ENCODE measurements around the gene RPH3AL. TPM values are rescaled to one million over a fixed set of nuclear protein-coding genes. Genes with fewer than 3 reads are reported as not detected.
"Not testable (repeated sequence)": the region's sequence is repeated elsewhere in the genome, so short reads cannot be mapped to it uniquely, and the experiment has no call there.

The RPH3AL gene
- total RNA-seq, 3 donors from 2014 or later (not counting 1 experiment from before 2014, with no cell fraction given): 7.2 to 9.9 (median 7.9) TPM

DNA sequence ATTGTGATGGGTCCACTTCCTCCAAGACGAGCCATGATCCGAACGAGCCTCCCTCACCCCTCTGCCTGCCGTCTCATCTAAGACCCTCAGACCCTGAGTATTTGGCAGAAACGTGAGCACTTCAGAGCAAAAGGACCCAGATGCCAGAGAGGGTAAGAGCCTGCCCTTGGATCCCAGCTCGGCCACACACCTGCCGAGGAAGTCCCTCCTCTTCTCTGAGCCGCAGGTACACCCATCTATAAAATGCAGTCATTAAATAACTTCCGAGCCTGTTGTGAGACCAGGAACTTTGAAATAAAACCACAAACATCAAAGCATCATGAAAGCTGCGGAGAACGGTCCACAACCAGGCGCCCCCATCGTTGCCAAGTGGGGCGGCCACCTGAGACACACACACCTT lies 106.4 kb downstream of the RPH3AL start:
- H3K4me3 ChIP-seq (ENCODE audit: low read length): no peak overlapping the region
- Mint-ChIP-seq H3K27ac (no peak overlapping the region), H3K9me3 (no peaks in the 10 kb centered on the region), H3K4me1 (peaks cover 0 to 10% of the 10 kb centered on the region in 2 donors), H3K36me3 (no peaks in the 10 kb centered on the region), H3K27me3 (ENCODE audit: low read depth in 2 of 2) (no peaks in the 10 kb centered on the region), H3K4me3 (no peak overlapping the region)
- 90% methylated on average over 14 of the region's 14 CpGs for WGBS (ENCODE audit: insufficient coverage)
- TF ChIP-seq, protein P1, sequence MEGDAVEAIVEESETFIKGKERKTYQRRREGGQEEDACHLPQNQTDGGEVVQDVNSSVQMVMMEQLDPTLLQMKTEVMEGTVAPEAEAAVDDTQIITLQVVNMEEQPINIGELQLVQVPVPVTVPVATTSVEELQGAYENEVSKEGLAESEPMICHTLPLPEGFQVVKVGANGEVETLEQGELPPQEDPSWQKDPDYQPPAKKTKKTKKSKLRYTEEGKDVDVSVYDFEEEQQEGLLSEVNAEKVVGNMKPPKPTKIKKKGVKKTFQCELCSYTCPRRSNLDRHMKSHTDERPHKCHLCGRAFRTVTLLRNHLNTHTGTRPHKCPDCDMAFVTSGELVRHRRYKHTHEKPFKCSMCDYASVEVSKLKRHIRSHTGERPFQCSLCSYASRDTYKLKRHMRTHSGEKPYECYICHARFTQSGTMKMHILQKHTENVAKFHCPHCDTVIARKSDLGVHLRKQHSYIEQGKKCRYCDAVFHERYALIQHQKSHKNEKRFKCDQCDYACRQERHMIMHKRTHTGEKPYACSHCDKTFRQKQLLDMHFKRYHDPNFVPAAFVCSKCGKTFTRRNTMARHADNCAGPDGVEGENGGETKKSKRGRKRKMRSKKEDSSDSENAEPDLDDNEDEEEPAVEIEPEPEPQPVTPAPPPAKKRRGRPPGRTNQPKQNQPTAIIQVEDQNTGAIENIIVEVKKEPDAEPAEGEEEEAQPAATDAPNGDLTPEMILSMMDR (IDR thresholded peaks at IDR 0.05): no peak
- H3K27ac ChIP-seq (ENCODE audit: low read length): no peak overlapping the region
- ATAC-seq (no peak), DNase-seq (no peak)
- intact Hi-C loops (cut with micrococcal nuclease): no loop called here
- H3K36me3 ChIP-seq (ENCODE audit: control insufficient read depth, insufficient read depth, low read length): no peaks in the 10 kb centered on the region
- H3K4me1 ChIP-seq (ENCODE audit: control insufficient read depth, insufficient read depth, low read length): no peaks in the 10 kb centered on the region
- H3K27me3 ChIP-seq (ENCODE audit: control insufficient read depth, insufficient read depth, low read length): no peaks in the 10 kb centered on the region
- H3K9me3 ChIP-seq (ENCODE audit: control insufficient read depth, insufficient read depth, low read length): no peaks in the 10 kb centered on the region

DNA sequence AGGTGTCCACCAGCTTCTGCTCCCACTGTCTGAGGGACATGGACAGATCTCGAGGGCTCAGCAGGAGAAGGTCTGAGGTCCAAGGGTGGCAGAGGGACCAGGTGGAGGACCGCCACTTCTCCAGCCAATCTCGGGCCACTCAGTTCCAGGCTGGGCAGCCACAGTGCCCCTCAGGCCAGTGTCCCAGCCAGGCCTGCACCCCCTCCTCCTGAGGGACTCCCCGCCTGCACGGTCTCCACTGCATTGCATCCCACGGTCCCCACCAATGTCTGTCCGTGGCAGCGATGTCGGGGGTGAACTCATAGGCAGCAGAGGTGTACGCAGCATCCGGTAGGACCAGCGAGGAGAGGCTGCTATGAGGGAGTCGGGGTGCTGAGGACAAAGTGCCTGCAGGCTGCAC lies 107.0 kb downstream of the RPH3AL start:
- H3K27me3 Mint-ChIP-seq (ENCODE audit: low read depth in 2 of 2): no peaks in the 10 kb centered on the region
- no peaks in the 10 kb centered on the region for H3K27me3 ChIP-seq (ENCODE audit: control insufficient read depth, insufficient read depth, low read length)
- H3K36me3 ChIP-seq (ENCODE audit: control insufficient read depth, insufficient read depth, low read length): no peaks in the 10 kb centered on the region
- no peak for ATAC-seq
- 96% methylated on average over 13 of the region's 13 CpGs for WGBS (ENCODE audit: insufficient coverage)
- TF ChIP-seq, protein P1 (IDR thresholded peaks at IDR 0.05): no peak
- intact Hi-C loops (cut with micrococcal nuclease): no loop called here
- H3K27ac ChIP-seq (ENCODE audit: low read length): no peak overlapping the region
- H3K4me3 Mint-ChIP-seq: no peak overlapping the region
- no peaks in the 10 kb centered on the region for H3K4me1 ChIP-seq (ENCODE audit: control insufficient read depth, insufficient read depth, low read length)
- H3K4me3 ChIP-seq (ENCODE audit: low read length): no peak overlapping the region
- no peak for DNase-seq
- no peaks in the 10 kb centered on the region for H3K9me3 Mint-ChIP-seq
- no peak overlapping the region for H3K27ac Mint-ChIP-seq
- peaks cover 0 to 10% of the 10 kb centered on the region in 2 donors for H3K4me1 Mint-ChIP-seq
- H3K9me3 ChIP-seq (ENCODE audit: control insufficient read depth, insufficient read depth, low read length): no peaks in the 10 kb centered on the region
- H3K36me3 Mint-ChIP-seq: no peaks in the 10 kb centered on the region

DNA sequence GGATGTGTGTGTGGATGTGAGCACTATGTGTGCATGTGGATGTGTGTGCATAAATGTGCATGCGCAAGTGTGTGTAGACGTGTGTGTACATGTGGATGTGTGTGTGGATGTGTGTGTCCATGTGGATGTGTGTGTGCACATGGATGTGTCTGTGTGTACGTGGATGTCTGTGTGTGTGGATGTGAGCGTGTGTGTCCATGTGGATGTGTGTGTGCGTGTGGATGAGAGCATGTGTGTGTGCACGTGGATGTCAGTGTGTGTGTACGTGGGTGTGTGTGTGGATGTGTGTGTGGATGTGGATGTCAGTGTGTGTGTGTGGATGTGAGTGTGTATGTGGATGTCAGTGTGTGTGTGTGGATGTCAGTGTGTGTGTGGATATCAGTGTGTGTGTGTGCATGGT lies 107.6 kb downstream of the RPH3AL start:
- no peaks in the 10 kb centered on the region for H3K36me3 Mint-ChIP-seq
- no peak overlapping the region for H3K27ac Mint-ChIP-seq
- H3K27me3 Mint-ChIP-seq (ENCODE audit: low read depth in 2 of 2): no peaks in the 10 kb centered on the region

DNA sequence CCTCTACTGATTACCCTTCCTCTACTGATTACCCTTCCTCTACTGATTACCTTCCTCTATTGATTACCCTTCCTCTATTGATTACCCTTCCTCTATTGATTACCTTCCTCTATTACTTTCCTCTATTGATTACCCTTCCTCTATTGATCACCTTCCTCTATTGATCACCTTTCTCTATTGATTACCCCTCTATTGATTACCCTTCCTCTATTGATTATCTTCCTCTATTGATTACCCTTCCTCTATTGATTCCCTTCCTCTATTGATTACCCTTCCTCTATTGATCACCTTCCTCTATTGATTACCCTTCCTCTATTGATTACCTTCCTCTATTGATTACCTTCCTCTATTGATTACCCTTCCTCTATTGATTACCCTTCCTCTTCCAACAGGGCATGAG lies 108.7 kb downstream of the RPH3AL start:
- H3K27ac Mint-ChIP-seq; H3K9me3 Mint-ChIP-seq; H3K4me3 ChIP-seq (ENCODE audit: low read length): not testable (repeated sequence)

More for the DNA sequence above, 107.6 kb downstream of the RPH3AL start:
- H3K4me3 Mint-ChIP-seq: no peak overlapping the region
- no peaks in the 10 kb centered on the region for H3K9me3 Mint-ChIP-seq
- ATAC-seq (no peak), DNase-seq (no peak)
- Histone ChIP-seq H3K4me1 (ENCODE audit: control insufficient read depth, insufficient read depth, low read length) (no peaks in the 10 kb centered on the region), H3K4me3 (ENCODE audit: low read length) (no peak overlapping the region), H3K27me3 (ENCODE audit: control insufficient read depth, insufficient read depth, low read length) (no peaks in the 10 kb centered on the region), H3K27ac (ENCODE audit: low read length) (no peak overlapping the region), H3K9me3 (ENCODE audit: control insufficient read depth, insufficient read depth, low read length) (no peaks in the 10 kb centered on the region), H3K36me3 (ENCODE audit: control insufficient read depth, insufficient read depth, low read length) (no peaks in the 10 kb centered on the region)
- peaks cover 0 to 10% of the 10 kb centered on the region in 2 donors for H3K4me1 Mint-ChIP-seq
- intact Hi-C loops (cut with micrococcal nuclease): no loop called here
- TF ChIP-seq, protein P1 (IDR thresholded peaks at IDR 0.05): no peak
- WGBS (ENCODE audit: insufficient coverage): 98% methylated on average over 7 of the region's 7 CpGs

More for the DNA sequence above, 108.7 kb downstream of the RPH3AL start:
- H3K36me3 ChIP-seq (ENCODE audit: control insufficient read depth, insufficient read depth, low read length); H3K4me3 Mint-ChIP-seq; H3K4me1 ChIP-seq (ENCODE audit: control insufficient read depth, insufficient read depth, low read length); H3K27me3 ChIP-seq (ENCODE audit: control insufficient read depth, insufficient read depth, low read length); DNase-seq; intact Hi-C loops (cut with micrococcal nuclease); ATAC-seq; H3K27ac ChIP-seq (ENCODE audit: low read length); H3K27me3 Mint-ChIP-seq (ENCODE audit: low read depth in 2 of 2); H3K36me3 Mint-ChIP-seq; H3K9me3 ChIP-seq (ENCODE audit: control insufficient read depth, insufficient read depth, low read length): not testable (repeated sequence)
- H3K4me1 Mint-ChIP-seq: peaks cover 0 to 10% of the 10 kb centered on the region in 2 donors

Measured in natural killer cell (primary cell).